Measurements from ENCODE around the gene ATP6V0A1.

GRCh38 chr17:42442196-42442565 is 16.5 kb upstream of the ATP6V0A1 start:
- no peak for TF ChIP-seq CTCF (IDR thresholded peaks at IDR 0.05)
- TF ChIP-seq POLR2A (IDR thresholded peaks at IDR 0.05), result no peak
